K562 (cell line): ENCODE data around the gene C1QTNF5. TPM values are rescaled to one million over a fixed set of nuclear protein-coding genes. Genes with fewer than 3 reads are reported as not detected.

Source experiments
- ATAC-seq: fragments of 200-7000 bp; cut with Tn5 transposase; 3 replicates; pipeline ENCODE4 v1.9.1; 2020; ENCODE audit warnings: moderate library complexity
- BruUV-seq: library from RNA; stranded (reverse); fragments of 400-500 nt; replicated peaks from 2 replicates; lab custom pipeline; 2021; lab: Mats Ljungman, UMichigan
- CTCF ChIA-PET: fragments of 300-600 bp; formaldehyde crosslinking; extraction: SDS; loops from one replicate; lab custom pipeline; 2021; ENCODE audit warnings: low intra/inter-chr PET ratio; lab: Yijun Ruan, JAX
- POLR2A ChIA-PET: fragments of 300-600, 350-650 bp; sonication (Branson Sonifier 250); formaldehyde crosslinking; extraction: SDS; loops from one replicate; lab custom pipeline; 2021; ENCODE audit warnings: antibody characterized with exemption, inconsistent platforms; lab: Yijun Ruan, JAX
- DNase-seq, 4 experiments: peaks; one replicate each; pipeline versions ENCODE4 v3.0.0 to v3.0.0-alpha.2; 2011 to 2018; ENCODE audit warnings: low spot score in 3 of 4, mixed read lengths in 3 of 4; ENCODE audit errors: extremely low read depth in 1 of 4
- FAIRE-seq: peaks from 2 replicates; lab custom pipeline; 2011; peaks lifted over from hg19 to GRCh38; lab: Jason Lieb, UNC
- H2AFZ ChIP-seq: 2 replicates; pipeline ENCODE4 v1.6.0; 2011; ENCODE audit warnings: low read depth, low read length, control low read depth, inconsistent platforms
- H3K27ac ChIP-seq: fragments of 200-600 bp; 3 replicates; pipeline ENCODE4 v1.8.0; 2011; ENCODE audit warnings: low read depth, mild to moderate bottlenecking, control low read depth, inconsistent platforms, low read length, moderate library complexity, mixed read lengths; ENCODE audit errors: extremely low read depth
- H3K27me3 ChIP-seq, 2 experiments: fragments of 300-600 bp in 1 of 2; 2 replicates in 1 of 2; 3 replicates in 1 of 2; pipeline versions ENCODE4 v1.6.0 to v1.8.0; 2011; ENCODE audit warnings: inconsistent platforms in 2 of 2, low read length in 2 of 2, mild to moderate bottlenecking in 1 of 2, mixed read lengths in 1 of 2, moderate library complexity in 1 of 2; ENCODE audit not compliant: control insufficient read depth in 2 of 2, insufficient read depth in 2 of 2
- H3K36me3 ChIP-seq: fragments of 300-600 bp; 3 replicates; pipeline ENCODE4 v1.8.0; 2011; ENCODE audit warnings: mild to moderate bottlenecking, low read length, inconsistent platforms; ENCODE audit not compliant: control insufficient read depth, insufficient read depth
- H3K4me1 ChIP-seq, 2 experiments: fragments of 200-600 bp in 1 of 2; replicated peaks in 1 of 2; 2 replicates in 1 of 2; 3 replicates in 1 of 2; pipeline versions ENCODE4 v1.5.1 to v1.8.0; 2011; ENCODE audit warnings: inconsistent platforms in 2 of 2, low read length in 2 of 2, mild to moderate bottlenecking in 1 of 2, mixed read lengths in 1 of 2, moderate library complexity in 1 of 2; ENCODE audit not compliant: control insufficient read depth in 2 of 2, insufficient read depth in 2 of 2
- H3K4me2 ChIP-seq: 2 replicates; pipeline ENCODE4 v1.6.1; 2011; ENCODE audit warnings: low read length, control low read depth, inconsistent platforms, mixed read lengths; ENCODE audit not compliant: insufficient read depth
- H3K4me3 ChIP-seq: fragments of 200-600 bp; sonication (generic), shearing (Covaris generic); 2 replicates; pipeline ENCODE4 v1.5.1; 2016; ENCODE audit warnings: control low read depth, inconsistent platforms
- H3K79me2 ChIP-seq: fragments of 200-600 bp; 3 replicates; pipeline ENCODE4 v1.8.0; 2011; ENCODE audit warnings: low read length, inconsistent platforms; ENCODE audit not compliant: control insufficient read depth, insufficient read depth
- H3K9ac ChIP-seq, 2 experiments: 2 replicates each; pipeline versions ENCODE4 v1.6.0 to v1.6.1; 2011; ENCODE audit warnings: low read depth in 2 of 2, low read length in 2 of 2, control low read depth in 1 of 2, inconsistent platforms in 1 of 2, mild to moderate bottlenecking in 1 of 2, mixed read lengths in 1 of 2; ENCODE audit not compliant: insufficient read depth in 1 of 2
- H3K9me1 ChIP-seq: one replicate; pipeline ENCODE4 v1.6.0; 2011; ENCODE audit warnings: inconsistent platforms, mild to moderate bottlenecking, low read length, moderate library complexity; ENCODE audit not compliant: control insufficient read depth, insufficient read depth
- H3K9me3 ChIP-seq: replicated peaks from 2 replicates; pipeline ENCODE4 v1.5.1; 2011; ENCODE audit warnings: low read depth, low read length, inconsistent platforms; ENCODE audit not compliant: control insufficient read depth, insufficient read depth
- H4K20me1 ChIP-seq: replicated peaks from 2 replicates; pipeline ENCODE4 v1.6.1; 2011; ENCODE audit warnings: low read length, inconsistent platforms, mixed read lengths; ENCODE audit not compliant: control insufficient read depth, insufficient read depth
- CBX1 ChIP-seq: sonication (generic); IDR thresholded peaks from 2 replicates; pipeline ENCODE4 v1.6.1; 2016; ENCODE audit warnings: antibody characterized with exemption, low read depth, mild to moderate bottlenecking
- CEBPB ChIP-seq: fragments of 450-650 bp; IDR thresholded peaks from 2 replicates; pipeline ENCODE4 v1.6.1; 2016; ENCODE audit warnings: missing genetic modification characterization, missing compliant biosample characterization
- HDAC2 ChIP-seq: fragments of 450-650 bp; IDR thresholded peaks from 2 replicates; pipeline ENCODE4 v1.6.1; 2016; ENCODE audit warnings: mild to moderate bottlenecking
- JUNB ChIP-seq: fragments of 450-650 bp; formaldehyde crosslinking; conservative IDR thresholded peaks from 2 replicates; pipeline ENCODE4 v1.4.0; 2020; ENCODE audit warnings: mild to moderate bottlenecking
- KLF1 ChIP-seq: fragments of 450-650 bp; IDR thresholded peaks from 2 replicates; pipeline ENCODE4 v1.6.1; 2016; ENCODE audit warnings: missing genetic modification characterization, missing compliant biosample characterization
- LEF1 ChIP-seq: fragments of 450-650 bp; IDR thresholded peaks from 2 replicates; pipeline ENCODE4 v1.6.1; 2016; ENCODE audit warnings: mild to moderate bottlenecking
- MBD2 ChIP-seq: sonication (generic); IDR thresholded peaks from 2 replicates; pipeline ENCODE4 v1.6.1; 2016; ENCODE audit warnings: low read depth, borderline replicate concordance
- MTA3 ChIP-seq: fragments of 450-650 bp; formaldehyde crosslinking; IDR thresholded peaks from 2 replicates; pipeline ENCODE4 v1.6.1; 2017; ENCODE audit warnings: mild to moderate bottlenecking, borderline replicate concordance
- PML ChIP-seq: IDR thresholded peaks from 2 replicates; pipeline ENCODE4 v1.6.1; 2012; ENCODE audit warnings: low read length, inconsistent platforms
- RBM17 ChIP-seq: fragments of 200-400 bp; formaldehyde crosslinking; IDR thresholded peaks from 2 replicates; pipeline ENCODE4 v1.6.1; 2017; ENCODE audit warnings: low read depth, mild to moderate bottlenecking, low read length, borderline replicate concordance
- SMARCB1 ChIP-seq: IDR thresholded peaks from 2 replicates; pipeline ENCODE4 v1.6.1; 2011; ENCODE audit warnings: improper control_type of control experiment, low read depth; ENCODE audit not compliant: insufficient read length
- TAF9B ChIP-seq: fragments of 450-650 bp; IDR thresholded peaks from 2 replicates; pipeline ENCODE4 v1.6.1; 2018; ENCODE audit warnings: mild to moderate bottlenecking; ENCODE audit not compliant: partially characterized antibody
- ZNF133 ChIP-seq: fragments of 250-450 bp; sonication (Bioruptor Pico); IDR thresholded peaks from 2 replicates; pipeline ENCODE4 v1.4.0; 2020; ENCODE audit warnings: mild to moderate bottlenecking
- ZNF311 ChIP-seq: fragments of 250-450 bp; sonication (Bioruptor Pico); IDR thresholded peaks from 2 replicates; pipeline ENCODE4 v1.4.0; 2020; ENCODE audit warnings: mild to moderate bottlenecking, moderate library complexity
- WGBS: fragments of 100-300 bp; shearing (Covaris generic); methylation state at CpG from one replicate; pipeline ENCODE4 v1.1.6; 2016; ENCODE audit warnings: low coverage, mixed read lengths; ENCODE audit not compliant: insufficient coverage; ENCODE audit errors: missing lambda C conversion rate; 5-methylcytosine and 5-hydroxymethylcytosine counted together
- in situ Hi-C: fragments of 300-500 bp; cut with MboI; formaldehyde crosslinking; loops from 4 replicates; pipeline ENCODE4 v1.15.0; 2018; ENCODE audit warnings: inconsistent platforms, mixed read lengths
- intact Hi-C: fragments of 100-400 bp; cut with micrococcal nuclease; formaldehyde crosslinking; loops from 2 replicates; pipeline ENCODE4 v1.14.2; 2022
- polyA plus RNA-seq, 8 experiments: library from polyadenylated mRNA; depleted of rRNA in 4 of 8; stranded (reverse) in 5 of 8; unstranded in 3 of 8; fragments of >200 nt; fragmentation: Nextera tagmentation in 2 of 8; fragmentation: Illumina TruSeq in 1 of 8; extraction: Ambion mirVana in 2 of 8; extraction: Trizol in 1 of 8; gene quantifications; 2 replicates each; pipeline versions ENCODE4 v1.2.1 to v1.2.3, GENCODE V29; 2011 to 2014; ENCODE audit warnings: inconsistent platforms in 1 of 8, missing spikeins in 1 of 8
- total RNA-seq, 7 experiments: library from RNA; depleted of rRNA in 6 of 7; stranded (reverse); fragments of >200 nt in 6 of 7; fragmentation: Illumina TruSeq in 2 of 7; extraction: Trizol in 2 of 7; gene quantifications; 2 replicates each; pipeline versions ENCODE4 v1.2.1 to v1.2.3, GENCODE V29; 2011 to 2021; ENCODE audit warnings: low replicate concordance in 1 of 7
- TF ChIP-seq, protein P1 (sequence below), 2 experiments: fragments of 250-450 bp in 1 of 2; fragments of 450-650 bp in 1 of 2; sonication (Bioruptor Pico) in 1 of 2; IDR thresholded peaks; 2 replicates each; pipeline versions ENCODE4 v1.6.1 to v1.8.0; 2016 to 2021; ENCODE audit warnings: mild to moderate bottlenecking in 2 of 2, moderate library complexity in 2 of 2, missing compliant biosample characterization in 1 of 2, missing genetic modification characterization in 1 of 2
- TF ChIP-seq, protein P2 (sequence below): fragments of 250-450 bp; sonication (Bioruptor Pico); IDR thresholded peaks from 2 replicates; pipeline ENCODE4 v1.5.0; 2021; ENCODE audit warnings: mild to moderate bottlenecking, moderate library complexity

Gene C1QTNF5
- total and polyA plus RNA-seq, 9 of the 15 experiments (the other 6 are each of a cell fraction or from before 2014, with no cell fraction given), result 0.07 to 0.76 (median 0.24) TPM; not detected in 1

DNA sequence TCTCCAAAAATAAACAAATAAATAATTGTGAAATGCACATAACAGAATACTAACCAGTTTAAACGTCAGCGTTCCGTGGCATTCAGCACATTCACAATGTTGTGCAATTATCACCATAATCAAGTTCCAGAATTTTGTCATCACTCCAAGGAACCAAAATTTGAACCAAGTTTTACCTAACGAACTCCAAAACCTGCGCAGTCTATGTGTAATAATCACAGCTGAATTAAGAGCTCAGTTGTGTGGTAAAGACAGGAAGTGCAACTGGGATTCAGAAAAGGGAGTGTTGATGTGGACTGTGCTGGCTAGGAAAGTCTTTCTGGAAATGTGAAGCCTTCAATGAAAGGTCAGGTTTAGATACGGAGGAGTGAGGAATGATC is 18.3 kb downstream of the C1QTNF5 start (continued):
- TF ChIP-seq MTA3 (no peak), CEBPB (tag) (peak; percentile 74)
- TF ChIP-seq, protein P1, sequence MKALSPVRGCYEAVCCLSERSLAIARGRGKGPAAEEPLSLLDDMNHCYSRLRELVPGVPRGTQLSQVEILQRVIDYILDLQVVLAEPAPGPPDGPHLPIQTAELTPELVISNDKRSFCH (CRISPR knock-in tag; IDR thresholded peaks at IDR 0.05), result no peak
- TF ChIP-seq, protein P1 (tag; IDR thresholded peaks at IDR 0.05), result 0 out of 2 replicates have a peak, but pooled peaks have one; percentile 14

DNA sequence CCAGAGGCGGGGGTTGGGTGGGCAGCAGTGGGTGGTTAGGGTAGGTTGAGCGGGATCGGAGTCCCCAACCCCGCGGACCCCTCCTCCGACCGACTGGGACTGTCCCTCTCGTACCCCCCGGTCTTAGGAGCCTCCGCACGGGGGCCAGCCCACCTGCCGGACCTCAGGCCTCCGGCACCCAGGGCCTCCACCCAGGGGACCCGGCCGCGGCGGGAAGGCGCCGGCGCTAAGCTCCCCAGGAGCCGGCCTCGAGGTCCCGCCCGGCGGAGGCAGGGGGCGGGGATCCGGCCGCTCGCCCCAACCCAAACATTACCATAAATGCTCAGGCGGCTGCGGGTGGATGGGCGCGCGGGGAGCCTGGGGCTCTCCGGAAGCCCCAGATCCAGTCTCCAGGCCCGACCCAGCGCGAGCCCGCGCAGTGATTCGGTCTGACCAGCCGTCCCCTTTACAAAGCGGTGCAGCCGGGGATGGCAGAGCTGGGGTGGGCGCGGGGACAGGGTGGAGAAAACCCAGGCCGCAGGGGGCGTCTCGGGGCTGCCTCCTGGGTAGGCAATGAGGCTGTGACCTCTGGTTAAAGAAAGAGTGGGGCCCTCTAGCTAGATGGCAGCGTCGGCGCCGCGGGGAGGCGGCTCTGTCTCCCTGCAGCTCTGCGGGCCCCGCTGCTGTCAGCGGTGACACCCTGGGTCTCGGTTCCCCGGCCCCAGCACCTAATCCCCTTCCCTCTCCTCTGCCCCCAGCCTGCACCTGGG is 19.7 kb downstream of the C1QTNF5 start:
- peak overlapping the region; percentile 93 for H3K27ac ChIP-seq
- POLR2A ChIA-PET, result interaction anchor here (0.5 to 5.1 kb wide), 20 partner anchors 11 to 804 kb away, joined by 3 to 22 read pairs (median 4); partner anchors contain the start of genes C2CD2L, CBL, RNF26 and USP2
- peak overlapping the region; percentile 48 for H3K4me3 ChIP-seq
- DNase-seq, result peak; percentile 81 to 84 (median 83)
- H3K9me3 ChIP-seq, result no peaks in the 10 kb centered on the region
- peaks cover 21% of the 10 kb centered on the region; the same call in 2 of the 3 replicates for H3K79me2 ChIP-seq
- peaks cover 47 to 66% of the 10 kb centered on the region in 2 experiments for H3K4me1 ChIP-seq
- CTCF ChIA-PET, result interaction anchor here (1.0 kb wide), 1 partner anchor 217 kb away, joined by 3 read pairs; no protein-coding TSS in a partner anchor
- no peaks in the 10 kb centered on the region for H3K36me3 ChIP-seq
- 1% methylated on average over 40 of the region's 60 CpGs for WGBS
- peak overlapping the region; percentile 87 for H3K4me2 ChIP-seq
- TSS peak; percentile 46 for BruUV-seq
- H2AFZ ChIP-seq, result peak overlapping the region; percentile 99
- H4K20me1 ChIP-seq, result no peaks in the 10 kb centered on the region
- H3K27me3 ChIP-seq, result no peaks in the 10 kb centered on the region; a peak in 1 of 5 replicates
- in situ Hi-C loops (no loop called here), intact Hi-C loops (loop anchor here (5.0 kb wide), 1 partner anchor 394 kb away; the partner anchor contains the start of gene BCL9L)
- H3K9me1 ChIP-seq, result no peaks in the 10 kb centered on the region
- ATAC-seq, result peak; percentile 73
- H3K9ac ChIP-seq, result peak overlapping the region; percentile 85 to 91
- FAIRE-seq, result no peak
- TF ChIP-seq MBD2, result peak; percentile 47; the same call in 1 of the 2 replicates
- no peak for TF ChIP-seq KLF1 (tag)
- TF ChIP-seq ZNF311 (CRISPR knock-in tag), result no peak
- peak; percentile 55 for TF ChIP-seq TAF9B
- TF ChIP-seq RBM17, result no peak
- TF ChIP-seq SMARCB1, result no peak
- TF ChIP-seq, protein P2, sequence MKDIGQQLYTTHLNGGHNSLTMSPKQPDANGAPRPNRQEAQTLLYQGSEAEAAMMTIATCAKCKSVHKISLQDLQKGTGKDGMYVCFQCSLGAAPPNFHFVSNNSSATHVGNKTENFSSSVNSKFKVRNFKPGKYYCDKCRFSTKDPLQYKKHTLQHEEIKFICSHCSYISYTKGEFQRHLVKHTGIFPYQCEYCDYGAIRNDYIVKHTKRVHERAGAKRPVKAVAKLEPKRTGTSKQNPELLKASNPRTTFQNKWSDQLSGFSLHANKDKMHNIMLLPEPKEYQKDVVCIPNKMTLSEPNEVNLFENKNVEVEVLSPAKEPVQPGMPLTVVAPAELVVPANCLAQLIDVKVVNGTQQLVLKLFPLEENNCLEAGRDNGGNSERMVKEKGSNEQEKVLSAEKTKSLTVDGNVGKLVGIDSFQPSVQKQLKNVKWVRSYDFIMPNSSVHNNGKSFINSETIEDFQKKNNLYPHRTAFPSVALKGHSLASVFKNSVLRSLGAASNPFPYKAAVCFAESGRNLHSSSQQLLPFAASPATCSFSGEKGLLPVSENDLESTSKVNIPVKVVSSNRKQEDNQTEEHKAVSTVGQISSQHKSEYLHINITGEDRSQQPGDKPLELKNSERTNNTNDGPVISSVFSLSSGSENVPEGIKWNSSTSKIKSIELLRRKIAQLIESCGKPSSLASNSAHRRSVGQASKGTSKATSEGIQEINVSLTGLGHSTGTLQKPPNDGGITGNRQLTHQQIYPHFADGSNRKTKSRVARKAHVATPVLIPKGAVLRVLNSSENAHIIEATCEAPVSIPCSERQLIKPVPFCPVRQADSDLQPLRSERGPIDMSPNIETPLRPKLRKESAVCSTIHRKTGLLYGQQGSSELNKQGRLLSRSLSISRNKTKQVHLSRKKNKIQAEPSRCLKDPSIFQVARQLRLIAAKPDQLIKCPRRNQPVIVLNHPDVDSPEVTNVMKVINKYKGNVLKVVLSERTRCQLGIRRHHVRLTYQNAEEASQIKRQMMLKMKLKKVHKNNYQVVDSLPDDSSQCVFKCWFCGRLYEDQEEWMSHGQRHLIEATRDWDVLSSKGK (CRISPR knock-in tag), result no peak
- TF ChIP-seq CBX1, result peak; percentile 73; the same call in 1 of the 2 replicates
- no peak for TF ChIP-seq HDAC2
- TF ChIP-seq PML, result no peak; the same call in 1 of the 2 replicates
- TF ChIP-seq ZNF133 (CRISPR knock-in tag), result no peak
- TF ChIP-seq JUNB, result no peak
- no peak for TF ChIP-seq LEF1
